H1 (cell line): ENCODE data around the gene PRKAR1B. TPM values are rescaled to one million over a fixed set of nuclear protein-coding genes. Genes with fewer than 3 reads are reported as not detected.

Source experiments
- CTCF ChIA-PET: fragments of 300-600 bp; sonication (Branson Sonifier 250); formaldehyde crosslinking; loops from one replicate; lab custom pipeline; 2021; ENCODE audit not compliant: partially characterized antibody; lab: Charles Lee
- POLR2A ChIA-PET: fragments of 300-600 bp; sonication (Branson Sonifier 250); formaldehyde crosslinking; loops from one replicate; lab custom pipeline; 2021; ENCODE audit warnings: inconsistent platforms; ENCODE audit not compliant: partially characterized antibody; lab: Charles Lee
- DNase-seq, 2 experiments: peaks; one replicate each; pipeline versions ENCODE4 v3.0.0 to v3.0.0-alpha.2; 2010 to 2022; ENCODE audit warnings: low spot score in 2 of 2, low read depth in 1 of 2, mixed read lengths in 1 of 2
- FAIRE-seq: peaks from 2 replicates; lab custom pipeline; 2011; peaks lifted over from hg19 to GRCh38; lab: Jason Lieb, UNC
- H2AFZ ChIP-seq: 2 replicates; pipeline ENCODE4 v1.8.1; 2012; ENCODE audit warnings: low read length, inconsistent platforms
- H2AK5ac ChIP-seq: 2 replicates; pipeline ENCODE4 v1.6.1; 2013; ENCODE audit warnings: low read depth, low read length
- H2BK120ac ChIP-seq: replicated peaks from 2 replicates; pipeline ENCODE3; 2013; ENCODE audit warnings: low read depth, low read length, inconsistent platforms
- H2BK12ac ChIP-seq: 2 replicates; pipeline ENCODE4 v1.6.1; 2013; ENCODE audit warnings: low read depth, low read length
- H2BK15ac ChIP-seq: 2 replicates; pipeline ENCODE4 v1.6.1; 2013; ENCODE audit warnings: low read length
- H2BK20ac ChIP-seq: 2 replicates; pipeline ENCODE4 v1.6.1; 2013; ENCODE audit warnings: low read length
- H2BK5ac ChIP-seq: 2 replicates; pipeline ENCODE4 v1.6.1; 2013; ENCODE audit warnings: low read depth, low read length
- H3K14ac ChIP-seq: 2 replicates; pipeline ENCODE4 v1.6.1; 2013; ENCODE audit warnings: inconsistent platforms; ENCODE audit not compliant: insufficient read length
- H3K18ac ChIP-seq: 2 replicates; pipeline ENCODE4 v1.6.1; 2013; ENCODE audit warnings: low read length; ENCODE audit errors: extremely low read depth
- H3K23ac ChIP-seq: 2 replicates; pipeline ENCODE4 v1.6.1; 2013; ENCODE audit warnings: inconsistent platforms; ENCODE audit not compliant: insufficient read length
- H3K23me2 ChIP-seq: 2 replicates; pipeline ENCODE4 v1.6.1; 2013; ENCODE audit warnings: low read depth, low read length
- H3K27ac ChIP-seq: 2 replicates; pipeline ENCODE4 v1.6.1; 2011; ENCODE audit warnings: low read depth, low read length, inconsistent platforms
- H3K27me3 ChIP-seq, 4 experiments: replicated peaks in 1 of 4; 1 replicate in 1 of 4; 2 replicates in 3 of 4; pipeline versions ENCODE4 v1.6.1 to v1.8.1; 2011 to 2013; ENCODE audit warnings: low read length in 3 of 4, mild to moderate bottlenecking in 3 of 4, inconsistent platforms in 2 of 4, mixed read lengths in 2 of 4, moderate library complexity in 1 of 4; ENCODE audit not compliant: control insufficient read depth in 3 of 4, insufficient read depth in 3 of 4; ENCODE audit errors: extremely low read depth in 1 of 4
- H3K36me3 ChIP-seq, 4 experiments: 2 replicates each; pipeline versions ENCODE4 v1.6.1 to v1.8.1; 2011 to 2013; ENCODE audit warnings: mild to moderate bottlenecking in 4 of 4, low read length in 3 of 4, moderate library complexity in 2 of 4, control low read depth in 1 of 4, inconsistent platforms in 1 of 4; ENCODE audit not compliant: insufficient read depth in 4 of 4, control insufficient read depth in 2 of 4
- H3K4ac ChIP-seq: replicated peaks from 2 replicates; pipeline ENCODE3; 2013; ENCODE audit warnings: low read length, low read depth, mixed read lengths, inconsistent platforms; ENCODE audit not compliant: insufficient read length
- H3K4me1 ChIP-seq, 4 experiments: replicated peaks in 1 of 4; 1 replicate in 1 of 4; 2 replicates in 3 of 4; pipeline versions ENCODE4 v1.6.1 to v1.8.1; 2011 to 2013; ENCODE audit warnings: low read length in 3 of 4, inconsistent platforms in 2 of 4, mixed read lengths in 1 of 4; ENCODE audit not compliant: insufficient read depth in 4 of 4, control insufficient read depth in 3 of 4
- H3K4me2 ChIP-seq, 2 experiments: 2 replicates each; pipeline versions ENCODE4 v1.6.1 to v1.8.1; 2011 to 2013; ENCODE audit warnings: low read depth in 2 of 2, low read length in 2 of 2, control low read depth in 1 of 2, inconsistent platforms in 1 of 2, mild to moderate bottlenecking in 1 of 2; ENCODE audit not compliant: insufficient read depth in 1 of 2
- H3K4me3 ChIP-seq, 4 experiments: fragments of 200-600, 300-600 bp in 1 of 4; sonication (generic), shearing (Covaris generic), sonication (Bioruptor Twin) in 1 of 4; 2 replicates each; pipeline versions ENCODE4 v1.5.1 to v1.8.1; 2011 to 2016; ENCODE audit warnings: low read length in 4 of 4, low read depth in 3 of 4, control low read depth in 2 of 4, inconsistent platforms in 2 of 4, mild to moderate bottlenecking in 2 of 4, mixed read lengths in 1 of 4, moderate library complexity in 1 of 4; ENCODE audit not compliant: insufficient read depth in 2 of 4; ENCODE audit errors: extremely low read depth in 1 of 4
- H3K56ac ChIP-seq: replicated peaks from 2 replicates; pipeline ENCODE3; 2013; ENCODE audit warnings: low read depth, mild to moderate bottlenecking, mixed read lengths, low read length, inconsistent platforms; ENCODE audit not compliant: insufficient read length
- H3K79me1 ChIP-seq: 2 replicates; pipeline ENCODE4 v1.6.1; 2013; ENCODE audit warnings: low read depth, low read length, control low read depth
- H3K79me2 ChIP-seq, 2 experiments: 2 replicates each; pipeline versions ENCODE4 v1.6.1 to v1.8.1; 2012 to 2013; ENCODE audit warnings: low read length in 2 of 2, mild to moderate bottlenecking in 2 of 2, inconsistent platforms in 1 of 2; ENCODE audit not compliant: insufficient read depth in 2 of 2, control insufficient read depth in 1 of 2
- H3K9ac ChIP-seq, 4 experiments: replicated peaks in 1 of 4; 1 replicate in 1 of 4; 2 replicates in 3 of 4; pipeline versions ENCODE4 v1.6.1 to v1.8.1; 2011 to 2013; ENCODE audit warnings: low read depth in 3 of 4, low read length in 3 of 4, control low read depth in 2 of 4, mild to moderate bottlenecking in 2 of 4, moderate library complexity in 2 of 4, inconsistent platforms in 1 of 4; ENCODE audit errors: extremely low read depth in 1 of 4
- H3K9me3 ChIP-seq, 2 experiments: 2 replicates each; pipeline versions ENCODE4 v1.6.1 to v1.8.1; 2012 to 2013; ENCODE audit warnings: mild to moderate bottlenecking in 2 of 2, moderate library complexity in 2 of 2, control low read depth in 1 of 2, inconsistent platforms in 1 of 2, low read depth in 1 of 2, low read length in 1 of 2, mixed read lengths in 1 of 2; ENCODE audit not compliant: insufficient read depth in 2 of 2
- H4K20me1 ChIP-seq, 2 experiments: replicated peaks in 1 of 2; 2 replicates each; pipeline versions ENCODE3 to v1.8.1; 2011 to 2013; ENCODE audit warnings: inconsistent platforms in 2 of 2, low read length in 2 of 2, mild to moderate bottlenecking in 1 of 2; ENCODE audit not compliant: insufficient read depth in 2 of 2, control insufficient read depth in 1 of 2
- H4K5ac ChIP-seq: 2 replicates; pipeline ENCODE4 v1.6.1; 2013; ENCODE audit warnings: low read length, low read depth, mixed read lengths, inconsistent platforms; ENCODE audit not compliant: insufficient read length
- H4K8ac ChIP-seq: 2 replicates; pipeline ENCODE4 v1.8.0; 2013; ENCODE audit warnings: mild to moderate bottlenecking, moderate library complexity, low read length, inconsistent platforms; ENCODE audit not compliant: insufficient read depth; ENCODE audit errors: extremely low read depth
- H4K91ac ChIP-seq: replicated peaks from 2 replicates; pipeline ENCODE3; 2013; ENCODE audit warnings: low read length, mixed read lengths, inconsistent platforms; ENCODE audit not compliant: insufficient read length
- BACH1 ChIP-seq: IDR thresholded peaks from 2 replicates; pipeline ENCODE4 v1.6.1; 2012; ENCODE audit warnings: low read length, improper control_type of control experiment
- EGR1 ChIP-seq: IDR thresholded peaks from 2 replicates; pipeline ENCODE4 v1.6.1; 2011; ENCODE audit warnings: low read depth, low read length, borderline replicate concordance
- FOSL1 ChIP-seq: IDR thresholded peaks from 2 replicates; pipeline ENCODE4 v1.6.1; 2011; ENCODE audit warnings: mild to moderate bottlenecking, low read depth, low read length, moderate library complexity; ENCODE audit not compliant: insufficient read depth
- RAD21 ChIP-seq, 2 experiments: IDR thresholded peaks in 1 of 2; conservative IDR thresholded peaks in 1 of 2; 2 replicates each; pipeline ENCODE4 v1.6.1; 2011; ENCODE audit warnings: low read depth in 2 of 2, low read length in 2 of 2, improper control_type of control experiment in 1 of 2, inconsistent platforms in 1 of 2, mild to moderate bottlenecking in 1 of 2, moderate library complexity in 1 of 2
- RNF2 ChIP-seq: fragments of 200-900, 300-1000 bp; sonication (generic); IDR thresholded peaks from 2 replicates; pipeline ENCODE4 v1.7.1; 2016; ENCODE audit warnings: borderline replicate concordance, low read depth, mild to moderate bottlenecking, antibody characterized with exemption, low read length; ENCODE audit not compliant: poor library complexity, severe bottlenecking; ENCODE audit errors: missing control alignments
- SIN3A ChIP-seq, 2 experiments: IDR thresholded peaks in 1 of 2; conservative IDR thresholded peaks in 1 of 2; 2 replicates each; pipeline ENCODE4 v1.6.1; 2011 to 2012; ENCODE audit warnings: low read length in 2 of 2, improper control_type of control experiment in 1 of 2, low read depth in 1 of 2, mild to moderate bottlenecking in 1 of 2
- WGBS, 2 experiments: shearing (Covaris generic) in 1 of 2; methylation state at CpG; one replicate each; pipeline versions ENCODE4 v1.1.6 to v1.1.7; 2013 to 2015; ENCODE audit warnings: low lambda C conversion rate in 2 of 2, mixed read lengths in 2 of 2, inconsistent platforms in 1 of 2, low coverage in 1 of 2, missing lambda C conversion rate in 1 of 2; ENCODE audit not compliant: insufficient replicate concordance in 2 of 2, insufficient coverage in 1 of 2, insufficient read length in 1 of 2; ENCODE audit errors: extremely low coverage in 1 of 2, missing lambda C conversion rate in 1 of 2; 5-methylcytosine and 5-hydroxymethylcytosine counted together
- polyA plus RNA-seq, 7 experiments: library from polyadenylated mRNA; depleted of rRNA in 3 of 7; stranded (reverse) in 5 of 7; unstranded in 2 of 7; fragments of >200 nt in 5 of 7; fragments of 200-250 nt in 2 of 7; gene quantifications; 1 replicate in 5 of 7; 2 replicates in 1 of 7; 4 replicates in 1 of 7; pipeline versions ENCODE4 v1.2.1 to v1.2.3, GENCODE V29; 2011 to 2013; ENCODE audit warnings: missing spikeins in 2 of 7, mixed read lengths in 2 of 7
- total RNA-seq: library from RNA; stranded (reverse); fragmentation: NEBNext Ultra II Directional; extraction: Animal tissue kit (Norgen Biotek cat#: 25700); gene quantifications from 2 replicates; pipeline ENCODE4 v1.2.1, GENCODE V29; 2021
- TF ChIP-seq, protein P1 (sequence below): IDR thresholded peaks from 2 replicates; pipeline ENCODE4 v1.6.1; 2012; ENCODE audit warnings: inconsistent platforms

Gene PRKAR1B
- total and polyA plus RNA-seq, 2 of the 8 experiments (the other 6 are each of a cell fraction or from before 2014, with no cell fraction given): 12.3 to 55.7 TPM

DNA sequence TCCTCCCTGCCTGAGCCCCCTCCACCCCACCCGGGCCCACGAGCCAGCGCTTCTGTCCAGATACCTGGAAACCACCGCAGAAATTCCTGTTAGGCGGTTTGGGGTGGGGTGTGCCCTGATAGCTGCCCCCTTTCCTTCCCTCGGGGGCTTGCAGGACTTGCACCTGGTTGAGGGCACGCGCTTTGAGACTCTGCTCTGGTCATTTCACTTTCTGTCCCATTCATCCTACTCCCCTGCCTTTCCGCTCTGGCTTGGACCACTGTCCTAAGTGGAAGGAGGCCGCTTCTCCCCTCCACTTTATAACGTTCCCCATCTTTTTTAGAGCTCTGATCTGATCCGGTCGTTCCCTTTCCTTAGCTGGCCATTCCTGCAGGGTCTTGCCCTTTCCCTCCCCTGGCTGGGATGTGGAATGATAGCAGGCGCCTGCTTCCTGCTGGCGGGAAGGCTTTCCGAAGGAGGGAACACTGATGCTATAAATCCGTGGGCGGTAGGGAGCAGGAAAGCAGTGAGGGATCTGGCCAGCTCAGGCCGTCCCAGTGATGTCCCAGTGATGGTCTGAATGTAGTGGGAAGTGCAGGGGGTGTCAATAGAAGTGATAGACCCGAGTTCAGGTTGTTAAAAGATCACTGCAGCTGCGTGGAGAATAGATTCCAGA, 852 bp upstream of the PRKAR1B start:
- Histone ChIP-seq H3K9ac (no peak overlapping the region), H3K27ac (no peak overlapping the region), H3K4me1 (peaks cover 0 to 15% (median 5%) of the 10 kb centered on the region in 4 experiments; a peak in 5 of 7 replicates), H3K18ac (no peak overlapping the region), H2BK12ac (no peak overlapping the region), H2BK15ac (no peak overlapping the region), H3K23me2 (peaks cover 3% of the 10 kb centered on the region; the same call in 1 of the 2 replicates), H4K8ac (peak overlapping the region; percentile 53), H2BK120ac (no peak overlapping the region), H3K4me2 (peak overlapping the region; percentile 81 to 85), H3K4me3 (peak overlapping the region; percentile 47 to 74 (median 56)), H2AK5ac (no peak overlapping the region), H3K23ac (no peak overlapping the region), H3K14ac (no peak overlapping the region), H4K91ac (peak overlapping the region; percentile 71), H3K27me3 (no peaks in the 10 kb centered on the region), H3K9me3 (peaks cover 19 to 23% of the 10 kb centered on the region in 2 experiments), H3K79me1 (peaks cover 22% of the 10 kb centered on the region), H2AFZ (no peak overlapping the region), H3K56ac (no peak overlapping the region), H3K36me3 (peaks cover 0 to 38% (median 16%) of the 10 kb centered on the region in 4 experiments; a peak in 6 of 8 replicates), H2BK20ac (no peak overlapping the region), H2BK5ac (0 out of 2 replicates have a peak overlapping the region, but pooled peaks have one; percentile 88), H4K5ac (peak overlapping the region; percentile 15), H3K79me2 (peaks cover 10 to 77% of the 10 kb centered on the region in 2 experiments), H3K4ac (no peak overlapping the region), H4K20me1 (peaks cover 2 to 5% of the 10 kb centered on the region in 2 experiments)
- ChIA-PET CTCF (interaction anchor here (0.6 to 1.8 kb wide), 6 partner anchors 12 to 101 kb away, joined by 3 to 6 read pairs (median 4); no protein-coding TSS in a partner anchor), POLR2A (interaction anchor here (0.8 to 1.7 kb wide), 6 partner anchors 9 to 212 kb away, joined by 3 to 6 read pairs (median 4); no protein-coding TSS in a partner anchor)
- TF ChIP-seq, protein P1, sequence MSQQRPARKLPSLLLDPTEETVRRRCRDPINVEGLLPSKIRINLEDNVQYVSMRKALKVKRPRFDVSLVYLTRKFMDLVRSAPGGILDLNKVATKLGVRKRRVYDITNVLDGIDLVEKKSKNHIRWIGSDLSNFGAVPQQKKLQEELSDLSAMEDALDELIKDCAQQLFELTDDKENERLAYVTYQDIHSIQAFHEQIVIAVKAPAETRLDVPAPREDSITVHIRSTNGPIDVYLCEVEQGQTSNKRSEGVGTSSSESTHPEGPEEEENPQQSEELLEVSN: peak; percentile 55
- TF ChIP-seq BACH1: no peak
- peak; percentile 9 to 17; a peak in 2 of 4 replicates for TF ChIP-seq RAD21 (IDR thresholded peaks at IDR 0.05 in 1 of 2, conservative IDR thresholded peaks at IDR 0.05 in 1 of 2; ENCODE audit: low read depth in 2 of 2, low read length in 2 of 2)
- TF ChIP-seq EGR1: no peak; the same call in 1 of the 2 replicates
- TF ChIP-seq FOSL1: no peak
- no peak for TF ChIP-seq RNF2
- no peak for TF ChIP-seq SIN3A (conservative IDR thresholded peaks at IDR 0.05 in 1 of 2, IDR thresholded peaks at IDR 0.05 in 1 of 2; ENCODE audit: low read depth in 1 of 2, low read length in 2 of 2)
- FAIRE-seq (no peak), DNase-seq (no peak)
- WGBS, 2 experiments: 32% methylated on average over 19 of the region's 21 CpGs; no CpG with 5 or more reads in 1 of the 2 experiments
